ENCODE data around the gene MYRIP. TPM values are rescaled to one million over a fixed set of nuclear protein-coding genes. Genes with fewer than 3 reads are reported as not detected.

Gene MYRIP
- total and polyA plus RNA-seq, 8 donors: 0.29 to 1.9 (median 0.57) TPM

DNA sequence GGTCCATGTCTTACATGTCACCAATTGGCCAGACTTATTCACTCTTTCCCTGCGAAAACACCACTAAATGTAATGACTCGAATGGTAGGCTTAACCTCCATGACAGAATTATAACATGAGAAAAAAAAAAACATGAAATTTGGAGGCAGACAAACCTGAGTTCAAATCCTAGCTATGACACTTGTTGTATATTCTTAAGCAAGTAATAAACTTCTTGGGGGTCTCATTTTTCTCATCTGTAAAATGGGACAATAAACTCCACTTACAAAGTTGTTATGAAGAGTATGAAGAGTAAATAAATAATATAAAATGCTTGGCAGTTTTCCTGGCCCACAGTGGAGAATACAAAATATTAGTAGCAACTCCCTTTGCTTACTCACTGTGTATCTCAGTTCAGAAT lies 488.7 kb downstream of the MYRIP start:
- no peak for ATAC-seq
- DNase-seq: no peak
- Histone ChIP-seq H3K27ac (no peak overlapping the region), H3K4me1 (peaks cover 3 to 21% of the 10 kb centered on the region in 2 donors), H3K36me3 (no peaks in the 10 kb centered on the region), H3K27me3 (no peaks in the 10 kb centered on the region), H3K4me3 (no peak overlapping the region), H3K9me3 (no peaks in the 10 kb centered on the region)
- intact Hi-C loops (cut with DNase I): no loop called here
- TF ChIP-seq, protein P1, sequence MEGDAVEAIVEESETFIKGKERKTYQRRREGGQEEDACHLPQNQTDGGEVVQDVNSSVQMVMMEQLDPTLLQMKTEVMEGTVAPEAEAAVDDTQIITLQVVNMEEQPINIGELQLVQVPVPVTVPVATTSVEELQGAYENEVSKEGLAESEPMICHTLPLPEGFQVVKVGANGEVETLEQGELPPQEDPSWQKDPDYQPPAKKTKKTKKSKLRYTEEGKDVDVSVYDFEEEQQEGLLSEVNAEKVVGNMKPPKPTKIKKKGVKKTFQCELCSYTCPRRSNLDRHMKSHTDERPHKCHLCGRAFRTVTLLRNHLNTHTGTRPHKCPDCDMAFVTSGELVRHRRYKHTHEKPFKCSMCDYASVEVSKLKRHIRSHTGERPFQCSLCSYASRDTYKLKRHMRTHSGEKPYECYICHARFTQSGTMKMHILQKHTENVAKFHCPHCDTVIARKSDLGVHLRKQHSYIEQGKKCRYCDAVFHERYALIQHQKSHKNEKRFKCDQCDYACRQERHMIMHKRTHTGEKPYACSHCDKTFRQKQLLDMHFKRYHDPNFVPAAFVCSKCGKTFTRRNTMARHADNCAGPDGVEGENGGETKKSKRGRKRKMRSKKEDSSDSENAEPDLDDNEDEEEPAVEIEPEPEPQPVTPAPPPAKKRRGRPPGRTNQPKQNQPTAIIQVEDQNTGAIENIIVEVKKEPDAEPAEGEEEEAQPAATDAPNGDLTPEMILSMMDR (IDR thresholded peaks at IDR 0.05): no peak

DNA sequence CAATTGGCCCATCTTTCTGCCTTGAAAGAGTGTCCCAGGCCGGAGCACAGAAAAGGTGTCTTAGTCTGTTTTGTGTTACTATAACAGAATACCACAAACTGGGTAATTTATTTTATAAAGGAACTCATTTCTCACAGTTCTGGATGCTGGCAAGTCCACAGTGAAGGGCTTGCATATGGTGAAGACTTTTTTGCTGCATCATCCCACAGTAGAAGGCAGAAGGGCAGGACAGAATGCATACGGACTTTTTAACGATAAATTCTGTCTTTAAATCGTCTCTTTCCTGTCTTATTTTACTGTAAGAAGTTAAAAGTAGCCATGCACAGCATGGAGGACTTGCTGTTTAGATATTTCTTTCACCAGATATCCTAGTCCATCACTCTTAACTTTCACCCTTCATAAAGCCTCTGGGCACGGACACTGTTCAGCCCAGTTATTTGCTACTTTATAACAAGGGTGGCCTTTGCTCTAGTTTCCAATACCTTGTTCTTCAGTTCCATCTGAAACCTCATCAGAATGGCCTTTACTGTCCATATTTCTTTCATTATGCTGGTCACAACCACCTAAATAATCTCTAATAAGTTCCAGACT lies 489.8 kb downstream of the MYRIP start:
- TF ChIP-seq, protein P1 (IDR thresholded peaks at IDR 0.05): no peak
- ATAC-seq: no peak
- H3K27ac ChIP-seq: peak overlapping the region in 1 of 2 donors; percentile 91

GRCh38 chr3:40299721-40300335 lies 490.4 kb downstream of the MYRIP start:
- Histone ChIP-seq H3K9me3 (no peaks in the 10 kb centered on the region), H3K4me1 (peaks cover 3 to 21% of the 10 kb centered on the region in 2 donors), H3K27me3 (no peaks in the 10 kb centered on the region), H3K27ac (peak overlapping the region in 1 of 2 donors; percentile 91), H3K36me3 (no peaks in the 10 kb centered on the region), H3K4me3 (no peak overlapping the region)
- DNase-seq: no peak
- TF ChIP-seq, protein P1 (IDR thresholded peaks at IDR 0.05): no peak
- intact Hi-C loops (cut with DNase I): no loop called here
- peak; percentile 94 for ATAC-seq

More for the DNA sequence above, 489.8 kb downstream of the MYRIP start:
- DNase-seq: no peak
- no peaks in the 10 kb centered on the region for H3K27me3 ChIP-seq
- no peak overlapping the region for H3K4me3 ChIP-seq
- no peaks in the 10 kb centered on the region for H3K36me3 ChIP-seq
- peaks cover 3 to 21% of the 10 kb centered on the region in 2 donors for H3K4me1 ChIP-seq
- no peaks in the 10 kb centered on the region for H3K9me3 ChIP-seq
- intact Hi-C loops (cut with DNase I): no loop called here

GRCh38 chr3:40302784-40303183 lies 493.4 kb downstream of the MYRIP start:
- ATAC-seq: no peak

DNA sequence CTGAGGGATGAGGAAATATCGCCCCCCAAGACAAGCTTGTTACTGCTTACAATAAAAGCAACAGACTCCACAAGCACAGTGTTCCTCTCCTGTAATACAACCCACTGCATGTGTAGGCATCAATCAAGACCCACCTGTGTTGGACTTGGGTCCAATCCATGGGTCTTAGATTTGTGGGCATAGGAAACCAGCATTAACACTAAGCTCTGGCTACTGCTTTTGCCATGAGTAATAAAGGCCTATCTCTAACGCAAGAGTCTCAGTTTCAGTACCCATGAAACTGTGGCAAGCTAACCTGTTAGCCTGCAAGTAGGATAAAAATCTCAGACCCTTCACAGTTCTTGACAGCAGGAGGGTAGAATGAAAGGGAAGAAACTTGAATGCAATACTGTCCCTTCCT lies 494.9 kb downstream of the MYRIP start:
- Histone ChIP-seq H3K27me3 (no peaks in the 10 kb centered on the region), H3K4me3 (no peak overlapping the region), H3K4me1 (peaks cover 3 to 23% of the 10 kb centered on the region in 2 donors), H3K36me3 (no peaks in the 10 kb centered on the region), H3K27ac (no peak overlapping the region), H3K9me3 (no peaks in the 10 kb centered on the region)
- ATAC-seq (no peak), DNase-seq (no peak)
- intact Hi-C loops (cut with DNase I): no loop called here
- TF ChIP-seq, protein P1 (IDR thresholded peaks at IDR 0.05): no peak

More at GRCh38 chr3:40302784-40303183, 493.4 kb downstream of the MYRIP start:
- Histone ChIP-seq H3K27me3 (no peaks in the 10 kb centered on the region), H3K9me3 (no peaks in the 10 kb centered on the region), H3K27ac (no peak overlapping the region), H3K4me1 (peaks cover 3 to 21% of the 10 kb centered on the region in 2 donors), H3K4me3 (no peak overlapping the region), H3K36me3 (no peaks in the 10 kb centered on the region)
- intact Hi-C loops (cut with DNase I): no loop called here
- TF ChIP-seq, protein P1 (IDR thresholded peaks at IDR 0.05): no peak
- DNase-seq: no peak
